Activated B cell treated with CpG ODN at 0.5 μM for 24 hours (primary cell): ENCODE results near the gene GOLT1A. TPM values are rescaled to one million over a fixed set of nuclear protein-coding genes. Genes with fewer than 3 reads are reported as not detected.

Experiments used
- ATAC-seq: fragments of 200-7000 bp; cut with Tn5 transposase; one replicate; pipeline ENCODE4 v1.10.0; 2021; ENCODE audit warnings: low read depth, mild to moderate bottlenecking, moderate library complexity
- CTCF ChIA-PET: fragments of 350-600 bp; sonication (Branson Sonifier 250); formaldehyde crosslinking; loops from one replicate; lab custom pipeline; 2021; ENCODE audit warnings: antibody characterized with exemption; lab: Charles Lee
- POLR2A ChIA-PET: fragments of 350-600 bp; sonication (Branson Sonifier 250); formaldehyde crosslinking; loops from one replicate; lab custom pipeline; 2021; ENCODE audit warnings: antibody characterized with exemption; lab: Charles Lee
- DNase-seq: peaks from one replicate; pipeline ENCODE4 v3.0.0; 2022
- H3K27ac Mint-ChIP-seq: one replicate; pipeline ENCODE4 v1.8.0; 2020; ENCODE audit warnings: mixed read lengths
- H3K27me3 Mint-ChIP-seq: one replicate; pipeline ENCODE4 v1.8.0; 2021; ENCODE audit warnings: mixed read lengths
- H3K36me3 Mint-ChIP-seq: one replicate; pipeline ENCODE4 v1.8.0; 2021; ENCODE audit warnings: low read depth, mixed read lengths
- H3K4me1 Mint-ChIP-seq: one replicate; pipeline ENCODE4 v1.8.0; 2021; ENCODE audit warnings: mixed read lengths
- H3K4me3 Mint-ChIP-seq: one replicate; pipeline ENCODE4 v1.8.0; 2020; ENCODE audit warnings: mild to moderate bottlenecking, mixed read lengths
- H3K9me3 Mint-ChIP-seq: one replicate; pipeline ENCODE4 v1.8.0; 2020; ENCODE audit warnings: mixed read lengths
- intact Hi-C: fragments of 100-400 bp; cut with micrococcal nuclease; formaldehyde crosslinking; loops from one replicate; pipeline ENCODE4 v1.15.1; 2024
- total RNA-seq: library from RNA; stranded (reverse); gene quantifications from 2 replicates; pipeline ENCODE4 v1.2.3, GENCODE V29; 2022
- TF ChIP-seq, protein P1 (sequence below): fragments of 200-600 bp; IDR thresholded peaks from one replicate; pipeline ENCODE4 v1.8.0; 2022; ENCODE audit warnings: antibody characterized with exemption, mild to moderate bottlenecking

The GOLT1A gene
- total RNA-seq, 1 donor from 2014 or later = not detected

DNA sequence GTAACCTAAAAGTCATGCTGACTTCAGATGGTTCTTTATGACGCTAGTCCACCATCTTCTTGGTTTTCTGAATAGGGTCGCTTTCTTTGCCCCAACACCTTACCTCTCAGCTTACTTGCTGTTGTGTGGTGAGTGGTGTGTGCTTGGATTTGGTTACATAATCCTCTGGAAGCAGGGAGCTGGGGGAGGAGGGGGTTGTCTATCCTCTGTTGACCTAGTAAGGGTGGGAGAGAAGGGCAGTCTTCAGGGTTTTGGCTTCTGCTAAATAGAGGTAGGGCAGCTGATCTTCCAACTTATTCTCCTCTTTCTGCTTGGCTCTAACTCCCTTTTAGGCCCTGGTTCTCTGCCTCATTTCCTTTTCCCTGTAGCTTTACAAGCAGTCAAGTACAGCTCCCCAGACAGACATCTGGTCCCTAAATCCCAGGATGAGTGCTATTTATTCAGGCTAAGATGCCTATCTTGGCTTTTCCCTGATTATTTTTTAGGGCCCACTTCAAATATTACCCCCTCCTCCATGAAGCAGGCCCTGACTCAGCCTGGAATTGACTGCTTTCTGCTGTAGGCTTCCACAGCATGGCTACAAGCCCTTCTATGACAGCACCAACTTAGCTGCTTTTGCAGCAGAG is 41.3 kb downstream of the GOLT1A start:
- DNase-seq (no peak), ATAC-seq (no peak)
- TF ChIP-seq, protein P1, sequence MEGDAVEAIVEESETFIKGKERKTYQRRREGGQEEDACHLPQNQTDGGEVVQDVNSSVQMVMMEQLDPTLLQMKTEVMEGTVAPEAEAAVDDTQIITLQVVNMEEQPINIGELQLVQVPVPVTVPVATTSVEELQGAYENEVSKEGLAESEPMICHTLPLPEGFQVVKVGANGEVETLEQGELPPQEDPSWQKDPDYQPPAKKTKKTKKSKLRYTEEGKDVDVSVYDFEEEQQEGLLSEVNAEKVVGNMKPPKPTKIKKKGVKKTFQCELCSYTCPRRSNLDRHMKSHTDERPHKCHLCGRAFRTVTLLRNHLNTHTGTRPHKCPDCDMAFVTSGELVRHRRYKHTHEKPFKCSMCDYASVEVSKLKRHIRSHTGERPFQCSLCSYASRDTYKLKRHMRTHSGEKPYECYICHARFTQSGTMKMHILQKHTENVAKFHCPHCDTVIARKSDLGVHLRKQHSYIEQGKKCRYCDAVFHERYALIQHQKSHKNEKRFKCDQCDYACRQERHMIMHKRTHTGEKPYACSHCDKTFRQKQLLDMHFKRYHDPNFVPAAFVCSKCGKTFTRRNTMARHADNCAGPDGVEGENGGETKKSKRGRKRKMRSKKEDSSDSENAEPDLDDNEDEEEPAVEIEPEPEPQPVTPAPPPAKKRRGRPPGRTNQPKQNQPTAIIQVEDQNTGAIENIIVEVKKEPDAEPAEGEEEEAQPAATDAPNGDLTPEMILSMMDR = no peak
- intact Hi-C loops = no loop called here
- peaks cover 4% of the 10 kb centered on the region for H3K27me3 Mint-ChIP-seq
- ChIA-PET POLR2A (no interaction called here), CTCF (interaction anchor here (2.3 kb wide), 1 partner anchor 10 kb away, joined by 9 read pairs; no protein-coding TSS in a partner anchor)
- peaks cover 5% of the 10 kb centered on the region for H3K36me3 Mint-ChIP-seq
- no peak overlapping the region for H3K27ac Mint-ChIP-seq
- no peak overlapping the region for H3K4me3 Mint-ChIP-seq
- H3K4me1 Mint-ChIP-seq = no peaks in the 10 kb centered on the region
- peaks cover 20% of the 10 kb centered on the region for H3K9me3 Mint-ChIP-seq

DNA sequence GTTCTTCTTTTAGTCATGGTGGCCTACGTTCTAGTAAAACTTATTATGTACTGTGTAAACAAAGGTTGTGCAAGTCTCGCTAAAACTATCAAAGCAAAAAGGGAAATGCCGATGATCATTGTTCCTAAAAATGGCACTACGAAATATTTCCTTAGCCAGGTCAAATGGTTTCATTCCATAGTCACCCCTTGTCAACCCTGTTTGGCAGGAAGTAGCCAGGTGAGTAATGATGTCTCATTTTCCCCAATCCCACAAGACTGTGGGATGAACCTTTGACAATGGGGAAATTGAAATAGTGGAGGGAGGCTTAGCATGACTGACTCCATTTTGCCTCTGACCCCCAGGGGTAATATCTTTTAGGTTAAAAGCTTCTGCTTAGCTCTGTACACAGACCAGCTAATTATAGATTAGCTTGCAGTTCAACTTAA is 42.0 kb downstream of the GOLT1A start:
- H3K9me3 Mint-ChIP-seq = peaks cover 23% of the 10 kb centered on the region
- TF ChIP-seq, protein P1 = no peak
- CTCF ChIA-PET = interaction anchor here (2.3 kb wide), 1 partner anchor 9 kb away, joined by 9 read pairs; no protein-coding TSS in a partner anchor
- H3K27ac Mint-ChIP-seq = no peak overlapping the region
- intact Hi-C loops = no loop called here
- H3K27me3 Mint-ChIP-seq = peaks cover 6% of the 10 kb centered on the region
- DNase-seq = no peak
- POLR2A ChIA-PET = no interaction called here
- no peak overlapping the region for H3K4me3 Mint-ChIP-seq
- ATAC-seq = no peak
- peaks cover 5% of the 10 kb centered on the region for H3K36me3 Mint-ChIP-seq
- no peaks in the 10 kb centered on the region for H3K4me1 Mint-ChIP-seq

DNA sequence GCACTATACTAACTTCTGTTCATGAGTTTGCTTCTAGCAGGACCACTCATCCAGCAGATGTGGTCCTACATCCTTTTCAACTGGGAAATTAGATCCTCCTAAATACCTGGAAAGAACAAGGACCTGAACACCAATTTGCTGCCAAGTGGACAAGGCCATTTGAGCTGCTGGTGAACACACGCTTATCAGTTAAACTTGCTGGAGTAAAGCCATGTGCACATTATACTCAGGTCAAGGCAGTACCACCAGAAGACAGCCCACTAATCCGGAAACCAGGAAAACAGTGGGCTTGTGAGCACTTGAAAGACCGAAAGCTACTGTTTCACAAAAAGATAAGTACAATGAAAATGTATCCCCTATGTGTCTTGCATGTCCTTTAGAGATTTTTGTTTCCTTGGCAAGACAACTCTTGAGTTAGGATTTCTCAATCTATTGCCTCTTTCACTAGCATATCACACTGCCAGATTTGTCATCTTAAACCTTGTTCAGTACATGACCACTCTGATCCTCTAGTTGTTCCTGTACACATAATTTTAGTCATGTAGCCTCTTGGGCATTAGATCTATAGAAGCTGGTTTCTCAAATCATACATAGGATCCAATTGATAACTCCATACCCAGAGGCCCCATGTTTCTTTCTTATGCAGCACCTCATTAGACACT is 43.2 kb downstream of the GOLT1A start:
- Mint-ChIP-seq H3K4me1 (no peaks in the 10 kb centered on the region), H3K27me3 (peaks cover 6% of the 10 kb centered on the region), H3K4me3 (no peak overlapping the region), H3K9me3 (peaks cover 23% of the 10 kb centered on the region), H3K36me3 (peaks cover 5% of the 10 kb centered on the region), H3K27ac (no peak overlapping the region)
- intact Hi-C loops = no loop called here
- TF ChIP-seq, protein P1 = no peak
- CTCF ChIA-PET = no interaction called here
- POLR2A ChIA-PET = no interaction called here
- ATAC-seq = no peak
- DNase-seq = no peak

DNA sequence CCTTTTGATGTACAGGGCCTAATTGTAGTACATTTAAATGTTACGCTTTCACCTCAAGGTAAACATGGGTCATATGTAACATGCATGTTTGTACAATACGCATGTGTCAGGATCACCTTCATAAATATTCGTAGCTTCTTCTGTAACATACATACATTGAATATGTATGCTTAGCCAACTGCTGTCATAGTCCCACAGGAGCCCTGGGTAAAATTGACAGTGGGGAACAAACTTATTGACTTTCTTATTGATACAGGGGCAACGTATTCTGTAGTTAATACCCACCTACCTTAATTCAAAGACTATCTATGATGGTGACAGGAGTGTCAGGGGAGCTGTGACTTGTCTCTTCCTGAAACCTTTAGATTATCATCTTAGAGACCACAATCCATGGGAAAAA is 43.9 kb downstream of the GOLT1A start:
- Mint-ChIP-seq H3K27ac (no peak overlapping the region), H3K36me3 (peaks cover 5% of the 10 kb centered on the region), H3K4me3 (no peak overlapping the region), H3K4me1 (no peaks in the 10 kb centered on the region), H3K27me3 (peaks cover 6% of the 10 kb centered on the region), H3K9me3 (peaks cover 23% of the 10 kb centered on the region)
- intact Hi-C loops = no loop called here
- TF ChIP-seq, protein P1 = no peak
- CTCF ChIA-PET = no interaction called here
- DNase-seq (no peak), ATAC-seq (no peak)
- POLR2A ChIA-PET = no interaction called here

DNA sequence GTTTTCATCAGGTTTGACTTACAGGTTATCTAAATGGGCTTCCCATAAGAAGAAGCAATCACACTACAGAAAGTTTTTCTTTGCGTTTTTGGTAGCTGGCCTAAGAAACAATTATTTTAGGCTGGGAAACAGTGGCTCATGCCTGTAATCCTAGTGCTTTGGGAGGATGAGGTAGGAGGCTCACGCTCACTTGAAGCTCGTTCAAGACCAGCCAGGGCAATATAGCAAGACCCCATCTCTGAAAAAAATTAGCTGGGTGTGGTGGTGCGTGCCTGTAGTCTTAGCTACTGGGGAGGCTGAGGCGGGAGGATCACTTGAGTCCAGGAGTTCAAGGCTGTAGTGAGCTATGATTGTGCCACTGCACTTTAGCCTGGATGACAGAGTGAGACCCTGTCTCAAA is 46.1 kb downstream of the GOLT1A start:
- Mint-ChIP-seq H3K27ac (no peak overlapping the region), H3K27me3 (peaks cover 2% of the 10 kb centered on the region), H3K36me3 (peaks cover 5% of the 10 kb centered on the region), H3K9me3 (peaks cover 20% of the 10 kb centered on the region), H3K4me1 (no peaks in the 10 kb centered on the region), H3K4me3 (no peak overlapping the region)
- POLR2A ChIA-PET = no interaction called here
- intact Hi-C loops = no loop called here
- no peak for DNase-seq
- no peak for ATAC-seq
- CTCF ChIA-PET = interaction anchor here (0.6 to 1.2 kb wide), 2 partner anchors 8 to 39 kb away, joined by 3 read pairs; no protein-coding TSS in a partner anchor
- TF ChIP-seq, protein P1 = no peak
